A673 (cell line): Measurements from ENCODE around the gene UGT1A7. TPM values are rescaled to one million over a fixed set of nuclear protein-coding genes. Genes with fewer than 3 reads are reported as not detected.

Experiments used
- BruUV-seq: library from RNA; stranded (reverse); fragments of 400-500 nt; replicated peaks from 2 replicates; lab custom pipeline; 2021; lab: Mats Ljungman, UMichigan
- CTCF ChIA-PET: fragments of 300-600 bp; sonication (Branson Sonifier 250); formaldehyde crosslinking; loops from one replicate; lab custom pipeline; 2022; ENCODE audit warnings: antibody characterized with exemption; lab: Charles Lee
- POLR2A ChIA-PET: fragments of 300-600 bp; sonication (Branson Sonifier 250); formaldehyde crosslinking; loops from one replicate; lab custom pipeline; 2022; ENCODE audit warnings: antibody characterized with exemption; ENCODE audit not compliant: low non-redundant PET; lab: Charles Lee
- DNase-seq: peaks from one replicate; pipeline ENCODE4 v3.0.0-alpha.2; 2015; ENCODE audit warnings: low spot score
- H3K27ac ChIP-seq: fragments of 200-600 bp; sonication (generic); 2 replicates; pipeline ENCODE4 v1.5.1; 2016; ENCODE audit warnings: mixed run types, low read depth, mild to moderate bottlenecking, mixed read lengths, antibody characterized with exemption, low read length; ENCODE audit not compliant: poor library complexity, severe bottlenecking
- H3K27me3 ChIP-seq: fragments of 200-600 bp; sonication (generic); replicated peaks from 2 replicates; pipeline ENCODE4 v1.6.1; 2017; ENCODE audit warnings: mixed run types, low read depth, mild to moderate bottlenecking, mixed read lengths, antibody characterized with exemption, low read length; ENCODE audit not compliant: insufficient read depth, poor library complexity
- H3K36me3 ChIP-seq: fragments of 200-600 bp; sonication (generic); 2 replicates; pipeline ENCODE4 v1.6.1; 2016; ENCODE audit warnings: mixed run types, mild to moderate bottlenecking, mixed read lengths, antibody characterized with exemption, low read length; ENCODE audit not compliant: insufficient read depth, poor library complexity, severe bottlenecking
- H3K4me1 ChIP-seq: fragments of 200-600 bp; sonication (generic); 2 replicates; pipeline ENCODE4 v1.6.1; 2017; ENCODE audit warnings: mixed run types, mild to moderate bottlenecking, mixed read lengths, antibody characterized with exemption, low read length; ENCODE audit not compliant: insufficient read depth, poor library complexity, severe bottlenecking
- H3K4me3 ChIP-seq: fragments of 200-600 bp; sonication (generic); 2 replicates; pipeline ENCODE4 v1.5.1; 2016; ENCODE audit warnings: low read depth, mixed run types, mild to moderate bottlenecking, mixed read lengths, low read length; ENCODE audit not compliant: poor library complexity, severe bottlenecking
- H3K9me3 ChIP-seq: fragments of 200-600 bp; sonication (generic); 2 replicates; pipeline ENCODE4 v1.6.1; 2016; ENCODE audit warnings: mixed run types, low read depth, mild to moderate bottlenecking, mixed read lengths, antibody characterized with exemption, low read length; ENCODE audit not compliant: poor library complexity, severe bottlenecking
- EZH2 ChIP-seq: fragments of 200-600 bp; sonication (generic); IDR thresholded peaks from 2 replicates; pipeline ENCODE4 v1.6.1; 2017; ENCODE audit warnings: borderline replicate concordance, low read depth, mild to moderate bottlenecking, mixed read lengths, antibody characterized with exemption, low read length; ENCODE audit not compliant: poor library complexity, severe bottlenecking
- intact Hi-C: fragments of 100-400 bp; cut with micrococcal nuclease; formaldehyde crosslinking; loops from one replicate; pipeline ENCODE4 v1.10.0; 2022; ENCODE audit not compliant: unreplicated experiment
- total RNA-seq: library from RNA; stranded (reverse); gene quantifications from 2 replicates; pipeline ENCODE4 v1.2.3, GENCODE V29; 2021
- TF ChIP-seq, protein P1 (sequence below): fragments of 300-800, 200-600 bp; sonication (generic); conservative IDR thresholded peaks from 2 replicates; pipeline ENCODE4 v1.5.1; 2017; ENCODE audit warnings: low read depth, mild to moderate bottlenecking, antibody characterized with exemption, low read length, moderate library complexity, mixed read lengths

UGT1A7 gene
- total RNA-seq, 1 experiment from 2014 or later = not detected

- DNase-seq = no peak
- BruUV-seq = no TSS peak
- Histone ChIP-seq H3K27me3 (no peaks in the 10 kb centered on the region), H3K4me1 (no peaks in the 10 kb centered on the region), H3K27ac (no peak overlapping the region), H3K4me3 (no peak overlapping the region), H3K9me3 (no peaks in the 10 kb centered on the region), H3K36me3 (no peaks in the 10 kb centered on the region)
- intact Hi-C loops = no loop called here
- ChIA-PET CTCF (interaction anchor here (0.6 kb wide), 1 partner anchor 119 kb away, joined by 5 read pairs; no protein-coding TSS in a partner anchor), POLR2A (no interaction called here)
- TF ChIP-seq EZH2 = no peak
- TF ChIP-seq, protein P1, sequence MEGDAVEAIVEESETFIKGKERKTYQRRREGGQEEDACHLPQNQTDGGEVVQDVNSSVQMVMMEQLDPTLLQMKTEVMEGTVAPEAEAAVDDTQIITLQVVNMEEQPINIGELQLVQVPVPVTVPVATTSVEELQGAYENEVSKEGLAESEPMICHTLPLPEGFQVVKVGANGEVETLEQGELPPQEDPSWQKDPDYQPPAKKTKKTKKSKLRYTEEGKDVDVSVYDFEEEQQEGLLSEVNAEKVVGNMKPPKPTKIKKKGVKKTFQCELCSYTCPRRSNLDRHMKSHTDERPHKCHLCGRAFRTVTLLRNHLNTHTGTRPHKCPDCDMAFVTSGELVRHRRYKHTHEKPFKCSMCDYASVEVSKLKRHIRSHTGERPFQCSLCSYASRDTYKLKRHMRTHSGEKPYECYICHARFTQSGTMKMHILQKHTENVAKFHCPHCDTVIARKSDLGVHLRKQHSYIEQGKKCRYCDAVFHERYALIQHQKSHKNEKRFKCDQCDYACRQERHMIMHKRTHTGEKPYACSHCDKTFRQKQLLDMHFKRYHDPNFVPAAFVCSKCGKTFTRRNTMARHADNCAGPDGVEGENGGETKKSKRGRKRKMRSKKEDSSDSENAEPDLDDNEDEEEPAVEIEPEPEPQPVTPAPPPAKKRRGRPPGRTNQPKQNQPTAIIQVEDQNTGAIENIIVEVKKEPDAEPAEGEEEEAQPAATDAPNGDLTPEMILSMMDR = no peak
Measured at GRCh38 chr2:233813236-233814055, 131.7 kb downstream of the UGT1A7 start.

DNA sequence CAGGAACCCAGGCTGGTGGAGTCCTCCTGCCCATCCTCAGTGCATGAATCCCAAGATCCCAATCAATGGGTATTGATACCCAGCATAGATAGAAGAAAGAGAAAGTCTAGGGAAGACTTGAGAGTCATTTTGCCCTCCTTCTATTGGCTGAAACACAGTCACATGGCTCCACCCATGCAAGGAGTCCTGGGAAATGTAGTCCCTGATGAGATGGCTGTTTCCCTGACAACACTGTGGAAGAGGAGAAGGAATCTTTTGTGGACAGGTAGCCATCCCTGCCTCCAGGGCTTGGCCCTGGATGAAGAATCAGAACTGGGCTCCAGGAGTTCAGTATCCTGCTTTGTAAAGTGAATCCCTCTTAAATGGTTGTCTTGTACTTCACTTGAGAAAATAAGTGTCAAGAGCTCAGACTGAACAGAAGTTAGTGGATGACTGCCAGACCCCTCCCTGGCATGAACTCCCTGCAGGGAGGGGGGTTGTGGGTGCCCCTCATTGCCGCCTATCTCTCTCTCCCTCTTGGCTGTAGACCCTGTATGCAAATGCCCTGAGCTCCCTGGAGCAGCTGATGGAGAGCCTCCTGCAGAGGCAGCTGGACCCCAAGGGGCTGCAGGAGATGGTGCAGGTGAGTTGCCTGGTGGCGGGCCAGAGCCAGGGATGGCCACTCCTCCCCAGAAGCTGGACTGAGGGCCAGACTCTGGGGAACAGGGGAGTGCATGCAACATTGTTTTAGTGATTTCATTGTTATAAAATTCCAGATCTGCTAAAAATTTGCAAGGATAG is 132.5 kb downstream of the UGT1A7 start:
- TF ChIP-seq EZH2 = no peak
- TF ChIP-seq, protein P1 = no peak
- H3K4me3 ChIP-seq = no peak overlapping the region
- no TSS peak for BruUV-seq
- H3K4me1 ChIP-seq = no peaks in the 10 kb centered on the region
- ChIA-PET CTCF (no interaction called here), POLR2A (no interaction called here)
- intact Hi-C loops = no loop called here
- H3K27ac ChIP-seq = no peak overlapping the region
- no peaks in the 10 kb centered on the region for H3K9me3 ChIP-seq
- DNase-seq = peak; percentile 23
- H3K27me3 ChIP-seq = no peaks in the 10 kb centered on the region
- no peaks in the 10 kb centered on the region for H3K36me3 ChIP-seq

- intact Hi-C loops = no loop called here
- Histone ChIP-seq H3K9me3 (no peaks in the 10 kb centered on the region), H3K4me1 (no peaks in the 10 kb centered on the region), H3K27ac (no peak overlapping the region), H3K4me3 (no peak overlapping the region), H3K36me3 (no peaks in the 10 kb centered on the region), H3K27me3 (no peaks in the 10 kb centered on the region)
- ChIA-PET CTCF (no interaction called here), POLR2A (no interaction called here)
- no peak for TF ChIP-seq EZH2
- TF ChIP-seq, protein P1 = no peak
- BruUV-seq = no TSS peak
- no peak for DNase-seq
Measured at GRCh38 chr2:233815861-233816260, 134.2 kb downstream of the UGT1A7 start.
